Osteoblast (primary cell): ENCODE data around the gene PHF14. TPM values are rescaled to one million over a fixed set of nuclear protein-coding genes. Genes with fewer than 3 reads are reported as not detected.

Source experiments
- DNase-seq: peaks from one replicate; pipeline ENCODE4 v3.0.0; 2011; ENCODE audit warnings: low spot score, mixed read lengths; ENCODE audit not compliant: insufficient read length; ENCODE audit errors: missing footprints
- H2AFZ ChIP-seq: 2 replicates; pipeline ENCODE4 v1.6.0; 2011; ENCODE audit warnings: mild to moderate bottlenecking, low read length
- H3K27ac ChIP-seq: 2 replicates; pipeline ENCODE4 v1.5.1; 2011; ENCODE audit warnings: mild to moderate bottlenecking, low read depth, low read length, moderate library complexity
- H3K27me3 ChIP-seq: 2 replicates; pipeline ENCODE4 v1.6.0; 2012; ENCODE audit warnings: mild to moderate bottlenecking, control low read depth, inconsistent platforms, low read length, moderate library complexity; ENCODE audit not compliant: insufficient read depth
- H3K36me3 ChIP-seq: 2 replicates; pipeline ENCODE4 v1.5.1; 2011; ENCODE audit warnings: mild to moderate bottlenecking, low read length, control low read depth, moderate library complexity; ENCODE audit not compliant: insufficient read depth
- H3K4me1 ChIP-seq: 2 replicates; pipeline ENCODE4 v1.5.1; 2011; ENCODE audit warnings: mild to moderate bottlenecking, low read length, control low read depth, moderate library complexity; ENCODE audit not compliant: insufficient read depth
- H3K4me2 ChIP-seq: 2 replicates; pipeline ENCODE4 v1.6.0; 2011; ENCODE audit warnings: mild to moderate bottlenecking, low read length; ENCODE audit not compliant: insufficient read depth
- H3K4me3 ChIP-seq: fragments of 200-600 bp; sonication (generic); 3 replicates; pipeline ENCODE4 v1.5.1; 2012; ENCODE audit warnings: mild to moderate bottlenecking, low read length, inconsistent platforms; ENCODE audit not compliant: insufficient read depth
- H3K79me2 ChIP-seq: 2 replicates; pipeline ENCODE4 v1.6.0; 2012; ENCODE audit warnings: mild to moderate bottlenecking, low read length, control low read depth, inconsistent platforms; ENCODE audit not compliant: insufficient read depth
- H3K9me3 ChIP-seq: 2 replicates; pipeline ENCODE4 v1.5.1; 2011; ENCODE audit warnings: low read depth, low read length, control low read depth
- H4K20me1 ChIP-seq: 2 replicates; pipeline ENCODE4 v1.6.0; 2012; ENCODE audit warnings: mild to moderate bottlenecking, low read length, control low read depth; ENCODE audit not compliant: insufficient read depth
- total RNA-seq: library from RNA; depleted of rRNA; stranded (reverse); fragments of >200 nt; gene quantifications from 2 replicates; pipeline ENCODE4 v1.2.3, GENCODE V29; 2012
- TF ChIP-seq, protein P1 (sequence below): IDR thresholded peaks from 2 replicates; pipeline ENCODE4 v1.5.1; 2011; ENCODE audit warnings: mild to moderate bottlenecking, low read depth, low read length, moderate library complexity; ENCODE audit errors: extremely low read depth

Gene PHF14
- total RNA-seq, 1 donor: 36.9 TPM

- no peaks in the 10 kb centered on the region for H3K36me3 ChIP-seq
- no peak overlapping the region for H3K27ac ChIP-seq
- TF ChIP-seq, protein P1, sequence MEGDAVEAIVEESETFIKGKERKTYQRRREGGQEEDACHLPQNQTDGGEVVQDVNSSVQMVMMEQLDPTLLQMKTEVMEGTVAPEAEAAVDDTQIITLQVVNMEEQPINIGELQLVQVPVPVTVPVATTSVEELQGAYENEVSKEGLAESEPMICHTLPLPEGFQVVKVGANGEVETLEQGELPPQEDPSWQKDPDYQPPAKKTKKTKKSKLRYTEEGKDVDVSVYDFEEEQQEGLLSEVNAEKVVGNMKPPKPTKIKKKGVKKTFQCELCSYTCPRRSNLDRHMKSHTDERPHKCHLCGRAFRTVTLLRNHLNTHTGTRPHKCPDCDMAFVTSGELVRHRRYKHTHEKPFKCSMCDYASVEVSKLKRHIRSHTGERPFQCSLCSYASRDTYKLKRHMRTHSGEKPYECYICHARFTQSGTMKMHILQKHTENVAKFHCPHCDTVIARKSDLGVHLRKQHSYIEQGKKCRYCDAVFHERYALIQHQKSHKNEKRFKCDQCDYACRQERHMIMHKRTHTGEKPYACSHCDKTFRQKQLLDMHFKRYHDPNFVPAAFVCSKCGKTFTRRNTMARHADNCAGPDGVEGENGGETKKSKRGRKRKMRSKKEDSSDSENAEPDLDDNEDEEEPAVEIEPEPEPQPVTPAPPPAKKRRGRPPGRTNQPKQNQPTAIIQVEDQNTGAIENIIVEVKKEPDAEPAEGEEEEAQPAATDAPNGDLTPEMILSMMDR: no peak
- no peak overlapping the region for H2AFZ ChIP-seq
- DNase-seq: no peak
- no peak overlapping the region for H3K4me2 ChIP-seq
- H3K79me2 ChIP-seq: peaks cover 2% of the 10 kb centered on the region
- no peaks in the 10 kb centered on the region for H3K9me3 ChIP-seq
- H3K4me1 ChIP-seq: no peaks in the 10 kb centered on the region
- H4K20me1 ChIP-seq: no peaks in the 10 kb centered on the region
- H3K4me3 ChIP-seq: no peak overlapping the region
- H3K27me3 ChIP-seq: no peaks in the 10 kb centered on the region
Observed at GRCh38 chr7:11009631-11010030, 36.0 kb downstream of the PHF14 start.

DNA sequence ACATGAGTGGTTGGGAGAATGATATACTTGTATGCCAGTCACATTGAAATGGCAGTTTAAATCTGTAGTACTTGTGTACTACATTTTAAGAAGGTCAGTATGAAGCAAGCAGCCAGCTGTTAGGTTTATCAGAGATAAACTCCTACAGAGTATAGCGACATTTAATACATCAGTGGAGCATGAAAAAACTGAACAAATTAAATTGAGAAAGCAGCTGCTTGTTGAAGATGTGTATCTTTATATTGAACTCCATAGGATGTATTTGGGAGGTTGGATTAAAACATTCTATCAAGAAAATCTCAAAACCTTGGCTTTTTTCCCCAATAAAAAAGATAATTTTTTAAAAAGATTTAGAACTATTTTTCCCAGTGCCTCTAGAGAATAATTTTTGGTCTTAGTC lies 47.8 kb downstream of the PHF14 start:
- Histone ChIP-seq H3K4me2 (no peak overlapping the region), H3K27ac (no peak overlapping the region), H2AFZ (no peak overlapping the region), H3K4me1 (no peaks in the 10 kb centered on the region), H3K4me3 (no peak overlapping the region), H3K9me3 (no peaks in the 10 kb centered on the region), H3K79me2 (no peaks in the 10 kb centered on the region), H3K36me3 (no peaks in the 10 kb centered on the region), H4K20me1 (no peaks in the 10 kb centered on the region), H3K27me3 (no peaks in the 10 kb centered on the region)
- TF ChIP-seq, protein P1: no peak
- DNase-seq: no peak

- Histone ChIP-seq H4K20me1 (no peaks in the 10 kb centered on the region), H3K4me3 (no peak overlapping the region), H3K27ac (no peak overlapping the region), H3K9me3 (no peaks in the 10 kb centered on the region), H3K4me1 (no peaks in the 10 kb centered on the region), H3K27me3 (no peaks in the 10 kb centered on the region), H3K36me3 (no peaks in the 10 kb centered on the region), H2AFZ (no peak overlapping the region), H3K4me2 (no peak overlapping the region), H3K79me2 (no peaks in the 10 kb centered on the region)
- no peak for DNase-seq
- TF ChIP-seq, protein P1: no peak
Observed at GRCh38 chr7:11026452-11027359, 53.0 kb downstream of the PHF14 start.

DNA sequence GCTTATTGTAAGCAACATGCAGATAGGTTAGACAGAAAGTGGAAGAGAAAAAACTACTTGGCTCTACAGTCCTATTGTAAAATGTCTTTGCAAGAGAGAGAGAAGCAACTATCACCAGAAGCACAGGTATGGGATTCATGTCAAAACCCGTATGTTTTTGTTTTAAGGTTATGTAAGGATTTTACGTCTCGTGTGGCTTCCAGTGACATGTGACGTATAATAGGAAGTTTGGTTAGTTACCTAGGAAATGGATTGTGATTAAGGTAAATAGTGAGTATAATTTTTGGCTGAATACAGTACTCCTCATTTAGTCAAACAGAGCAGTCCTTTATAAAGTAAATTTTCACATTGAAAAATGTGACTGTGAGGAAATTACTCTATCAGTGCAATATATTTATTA lies 62.0 kb downstream of the PHF14 start:
- Histone ChIP-seq H3K27ac (no peak overlapping the region), H3K36me3 (peaks cover 4% of the 10 kb centered on the region), H4K20me1 (no peaks in the 10 kb centered on the region), H2AFZ (no peak overlapping the region), H3K4me2 (no peak overlapping the region), H3K4me3 (no peak overlapping the region), H3K9me3 (no peaks in the 10 kb centered on the region), H3K79me2 (no peaks in the 10 kb centered on the region), H3K27me3 (no peaks in the 10 kb centered on the region), H3K4me1 (no peaks in the 10 kb centered on the region)
- DNase-seq: no peak
- TF ChIP-seq, protein P1: no peak
